K562 (cell line): Measurements from ENCODE around the gene PTPRR. TPM values are rescaled to one million over a fixed set of nuclear protein-coding genes. Genes with fewer than 3 reads are reported as not detected.

ENCODE experiments used
- ARHGAP35 ChIP-seq: fragments of 450-650 bp; IDR thresholded peaks from 2 replicates; pipeline ENCODE4 v1.6.1; 2018; ENCODE audit not compliant: partially characterized antibody
- DDX20 ChIP-seq: fragments of 450-650 bp; IDR thresholded peaks from 2 replicates; pipeline ENCODE4 v1.6.1; 2016; ENCODE audit warnings: missing genetic modification characterization, low read depth, mild to moderate bottlenecking, missing compliant biosample characterization, moderate library complexity
- EWSR1 ChIP-seq: fragments of 450-650 bp; IDR thresholded peaks from 2 replicates; pipeline ENCODE4 v1.6.1; 2018; ENCODE audit warnings: borderline replicate concordance, mild to moderate bottlenecking, low read depth, moderate library complexity; ENCODE audit not compliant: partially characterized antibody
- GABPB2 ChIP-seq: fragments of 250-450 bp; sonication (Bioruptor Pico); conservative IDR thresholded peaks from 2 replicates; pipeline ENCODE4 v1.5.1; 2021; ENCODE audit warnings: mild to moderate bottlenecking
- HMG20B ChIP-seq: fragments of 250-450 bp; sonication (Bioruptor Pico); IDR thresholded peaks from 2 replicates; pipeline ENCODE4 v1.5.0; 2021; ENCODE audit warnings: mild to moderate bottlenecking
- NFE2L1 ChIP-seq: fragments of 450-650 bp; IDR thresholded peaks from 2 replicates; pipeline ENCODE4 v1.6.1; 2016; ENCODE audit warnings: missing genetic modification characterization, low read depth, mild to moderate bottlenecking, missing compliant biosample characterization, moderate library complexity, borderline replicate concordance
- SUPT5H ChIP-seq: fragments of 450-650 bp; IDR thresholded peaks from 2 replicates; pipeline ENCODE4 v1.6.1; 2016
- ZFP1 ChIP-seq: fragments of 450-650 bp; formaldehyde crosslinking; IDR thresholded peaks from 2 replicates; pipeline ENCODE4 v1.4.0; 2020; ENCODE audit warnings: mild to moderate bottlenecking, mixed read lengths
- polyA plus RNA-seq, 8 experiments: library from polyadenylated mRNA; depleted of rRNA in 4 of 8; stranded (reverse) in 5 of 8; unstranded in 3 of 8; fragments of >200 nt; fragmentation: Nextera tagmentation in 2 of 8; fragmentation: Illumina TruSeq in 1 of 8; extraction: Ambion mirVana in 2 of 8; extraction: Trizol in 1 of 8; gene quantifications; 2 replicates each; pipeline versions ENCODE4 v1.2.1 to v1.2.3, GENCODE V29; 2011 to 2014; ENCODE audit warnings: inconsistent platforms in 1 of 8, missing spikeins in 1 of 8
- total RNA-seq, 7 experiments: library from RNA; depleted of rRNA in 6 of 7; stranded (reverse); fragments of >200 nt in 6 of 7; fragmentation: Illumina TruSeq in 2 of 7; extraction: Trizol in 2 of 7; gene quantifications; 2 replicates each; pipeline versions ENCODE4 v1.2.1 to v1.2.3, GENCODE V29; 2011 to 2021; ENCODE audit warnings: low replicate concordance in 1 of 7
- TF ChIP-seq, protein P1 (sequence below): IDR thresholded peaks from 2 replicates; pipeline ENCODE4 v1.6.1; 2014; ENCODE audit warnings: antibody characterized with exemption
- TF ChIP-seq, protein P2 (sequence below): fragments of 200-600 bp; sonication (generic); IDR thresholded peaks from one replicate; pipeline ENCODE4 v1.6.1; 2012; ENCODE audit warnings: mild to moderate bottlenecking, low read depth, low read length, inconsistent platforms
- TF ChIP-seq, protein P3 (sequence below), 2 experiments: fragments of 450-650 bp; IDR thresholded peaks; 2 replicates each; pipeline ENCODE4 v1.6.1; 2018; ENCODE audit warnings: mild to moderate bottlenecking in 2 of 2, low read depth in 1 of 2; ENCODE audit not compliant: partially characterized antibody in 2 of 2

Gene PTPRR
- total and polyA plus RNA-seq, 9 of the 15 experiments (the other 6 are each of a cell fraction or from before 2014, with no cell fraction given): 6.6 to 41.7 (median 12.3) TPM

DNA sequence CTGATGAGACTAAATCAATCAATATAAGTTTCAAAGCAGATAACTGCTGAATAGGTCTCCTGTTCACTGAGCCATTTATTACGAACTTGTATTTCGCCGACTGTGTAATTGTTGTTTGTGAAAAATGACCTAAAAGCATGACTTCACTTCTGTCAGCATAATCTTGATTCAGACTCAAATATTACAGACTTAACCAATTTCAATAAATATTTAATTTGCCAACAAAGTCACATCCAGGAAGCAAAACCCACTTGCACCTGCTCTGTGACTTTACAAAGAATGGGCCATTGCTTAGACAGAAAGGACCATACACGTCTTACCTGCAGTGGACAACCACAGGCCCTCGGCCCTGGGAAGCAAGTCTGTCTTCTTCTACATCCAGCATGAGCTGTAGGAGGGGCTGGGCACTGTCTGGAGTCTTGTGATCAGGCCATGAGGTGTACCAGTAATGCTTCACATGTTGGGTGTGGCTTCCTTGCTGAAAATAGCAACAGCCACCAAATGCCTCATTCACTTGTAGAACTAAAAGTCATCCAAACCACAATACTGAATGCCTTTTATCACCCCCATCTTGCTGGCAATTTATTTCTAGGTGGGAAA lies 259.8 kb downstream of the PTPRR start (continued):
- no peak for TF ChIP-seq NFE2L1
- no peak for TF ChIP-seq GABPB2 (CRISPR knock-in tag)
- TF ChIP-seq, protein P1, sequence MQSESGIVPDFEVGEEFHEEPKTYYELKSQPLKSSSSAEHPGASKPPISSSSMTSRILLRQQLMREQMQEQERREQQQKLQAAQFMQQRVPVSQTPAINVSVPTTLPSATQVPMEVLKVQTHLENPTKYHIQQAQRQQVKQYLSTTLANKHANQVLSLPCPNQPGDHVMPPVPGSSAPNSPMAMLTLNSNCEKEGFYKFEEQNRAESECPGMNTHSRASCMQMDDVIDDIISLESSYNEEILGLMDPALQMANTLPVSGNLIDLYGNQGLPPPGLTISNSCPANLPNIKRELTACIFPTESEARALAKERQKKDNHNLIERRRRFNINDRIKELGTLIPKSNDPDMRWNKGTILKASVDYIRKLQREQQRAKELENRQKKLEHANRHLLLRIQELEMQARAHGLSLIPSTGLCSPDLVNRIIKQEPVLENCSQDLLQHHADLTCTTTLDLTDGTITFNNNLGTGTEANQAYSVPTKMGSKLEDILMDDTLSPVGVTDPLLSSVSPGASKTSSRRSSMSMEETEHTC: peak; percentile 98
- TF ChIP-seq, protein P2, sequence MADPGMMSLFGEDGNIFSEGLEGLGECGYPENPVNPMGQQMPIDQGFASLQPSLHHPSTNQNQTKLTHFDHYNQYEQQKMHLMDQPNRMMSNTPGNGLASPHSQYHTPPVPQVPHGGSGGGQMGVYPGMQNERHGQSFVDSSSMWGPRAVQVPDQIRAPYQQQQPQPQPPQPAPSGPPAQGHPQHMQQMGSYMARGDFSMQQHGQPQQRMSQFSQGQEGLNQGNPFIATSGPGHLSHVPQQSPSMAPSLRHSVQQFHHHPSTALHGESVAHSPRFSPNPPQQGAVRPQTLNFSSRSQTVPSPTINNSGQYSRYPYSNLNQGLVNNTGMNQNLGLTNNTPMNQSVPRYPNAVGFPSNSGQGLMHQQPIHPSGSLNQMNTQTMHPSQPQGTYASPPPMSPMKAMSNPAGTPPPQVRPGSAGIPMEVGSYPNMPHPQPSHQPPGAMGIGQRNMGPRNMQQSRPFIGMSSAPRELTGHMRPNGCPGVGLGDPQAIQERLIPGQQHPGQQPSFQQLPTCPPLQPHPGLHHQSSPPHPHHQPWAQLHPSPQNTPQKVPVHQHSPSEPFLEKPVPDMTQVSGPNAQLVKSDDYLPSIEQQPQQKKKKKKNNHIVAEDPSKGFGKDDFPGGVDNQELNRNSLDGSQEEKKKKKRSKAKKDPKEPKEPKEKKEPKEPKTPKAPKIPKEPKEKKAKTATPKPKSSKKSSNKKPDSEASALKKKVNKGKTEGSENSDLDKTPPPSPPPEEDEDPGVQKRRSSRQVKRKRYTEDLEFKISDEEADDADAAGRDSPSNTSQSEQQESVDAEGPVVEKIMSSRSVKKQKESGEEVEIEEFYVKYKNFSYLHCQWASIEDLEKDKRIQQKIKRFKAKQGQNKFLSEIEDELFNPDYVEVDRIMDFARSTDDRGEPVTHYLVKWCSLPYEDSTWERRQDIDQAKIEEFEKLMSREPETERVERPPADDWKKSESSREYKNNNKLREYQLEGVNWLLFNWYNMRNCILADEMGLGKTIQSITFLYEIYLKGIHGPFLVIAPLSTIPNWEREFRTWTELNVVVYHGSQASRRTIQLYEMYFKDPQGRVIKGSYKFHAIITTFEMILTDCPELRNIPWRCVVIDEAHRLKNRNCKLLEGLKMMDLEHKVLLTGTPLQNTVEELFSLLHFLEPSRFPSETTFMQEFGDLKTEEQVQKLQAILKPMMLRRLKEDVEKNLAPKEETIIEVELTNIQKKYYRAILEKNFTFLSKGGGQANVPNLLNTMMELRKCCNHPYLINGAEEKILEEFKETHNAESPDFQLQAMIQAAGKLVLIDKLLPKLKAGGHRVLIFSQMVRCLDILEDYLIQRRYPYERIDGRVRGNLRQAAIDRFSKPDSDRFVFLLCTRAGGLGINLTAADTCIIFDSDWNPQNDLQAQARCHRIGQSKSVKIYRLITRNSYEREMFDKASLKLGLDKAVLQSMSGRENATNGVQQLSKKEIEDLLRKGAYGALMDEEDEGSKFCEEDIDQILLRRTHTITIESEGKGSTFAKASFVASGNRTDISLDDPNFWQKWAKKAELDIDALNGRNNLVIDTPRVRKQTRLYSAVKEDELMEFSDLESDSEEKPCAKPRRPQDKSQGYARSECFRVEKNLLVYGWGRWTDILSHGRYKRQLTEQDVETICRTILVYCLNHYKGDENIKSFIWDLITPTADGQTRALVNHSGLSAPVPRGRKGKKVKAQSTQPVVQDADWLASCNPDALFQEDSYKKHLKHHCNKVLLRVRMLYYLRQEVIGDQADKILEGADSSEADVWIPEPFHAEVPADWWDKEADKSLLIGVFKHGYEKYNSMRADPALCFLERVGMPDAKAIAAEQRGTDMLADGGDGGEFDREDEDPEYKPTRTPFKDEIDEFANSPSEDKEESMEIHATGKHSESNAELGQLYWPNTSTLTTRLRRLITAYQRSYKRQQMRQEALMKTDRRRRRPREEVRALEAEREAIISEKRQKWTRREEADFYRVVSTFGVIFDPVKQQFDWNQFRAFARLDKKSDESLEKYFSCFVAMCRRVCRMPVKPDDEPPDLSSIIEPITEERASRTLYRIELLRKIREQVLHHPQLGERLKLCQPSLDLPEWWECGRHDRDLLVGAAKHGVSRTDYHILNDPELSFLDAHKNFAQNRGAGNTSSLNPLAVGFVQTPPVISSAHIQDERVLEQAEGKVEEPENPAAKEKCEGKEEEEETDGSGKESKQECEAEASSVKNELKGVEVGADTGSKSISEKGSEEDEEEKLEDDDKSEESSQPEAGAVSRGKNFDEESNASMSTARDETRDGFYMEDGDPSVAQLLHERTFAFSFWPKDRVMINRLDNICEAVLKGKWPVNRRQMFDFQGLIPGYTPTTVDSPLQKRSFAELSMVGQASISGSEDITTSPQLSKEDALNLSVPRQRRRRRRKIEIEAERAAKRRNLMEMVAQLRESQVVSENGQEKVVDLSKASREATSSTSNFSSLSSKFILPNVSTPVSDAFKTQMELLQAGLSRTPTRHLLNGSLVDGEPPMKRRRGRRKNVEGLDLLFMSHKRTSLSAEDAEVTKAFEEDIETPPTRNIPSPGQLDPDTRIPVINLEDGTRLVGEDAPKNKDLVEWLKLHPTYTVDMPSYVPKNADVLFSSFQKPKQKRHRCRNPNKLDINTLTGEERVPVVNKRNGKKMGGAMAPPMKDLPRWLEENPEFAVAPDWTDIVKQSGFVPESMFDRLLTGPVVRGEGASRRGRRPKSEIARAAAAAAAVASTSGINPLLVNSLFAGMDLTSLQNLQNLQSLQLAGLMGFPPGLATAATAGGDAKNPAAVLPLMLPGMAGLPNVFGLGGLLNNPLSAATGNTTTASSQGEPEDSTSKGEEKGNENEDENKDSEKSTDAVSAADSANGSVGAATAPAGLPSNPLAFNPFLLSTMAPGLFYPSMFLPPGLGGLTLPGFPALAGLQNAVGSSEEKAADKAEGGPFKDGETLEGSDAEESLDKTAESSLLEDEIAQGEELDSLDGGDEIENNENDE: no peak
- TF ChIP-seq EWSR1: no peak
- peak; percentile 72 for TF ChIP-seq ZFP1 (CRISPR knock-in tag)
- TF ChIP-seq DDX20 (tag): no peak
- peak; percentile 80 for TF ChIP-seq SUPT5H
- TF ChIP-seq, protein P3, sequence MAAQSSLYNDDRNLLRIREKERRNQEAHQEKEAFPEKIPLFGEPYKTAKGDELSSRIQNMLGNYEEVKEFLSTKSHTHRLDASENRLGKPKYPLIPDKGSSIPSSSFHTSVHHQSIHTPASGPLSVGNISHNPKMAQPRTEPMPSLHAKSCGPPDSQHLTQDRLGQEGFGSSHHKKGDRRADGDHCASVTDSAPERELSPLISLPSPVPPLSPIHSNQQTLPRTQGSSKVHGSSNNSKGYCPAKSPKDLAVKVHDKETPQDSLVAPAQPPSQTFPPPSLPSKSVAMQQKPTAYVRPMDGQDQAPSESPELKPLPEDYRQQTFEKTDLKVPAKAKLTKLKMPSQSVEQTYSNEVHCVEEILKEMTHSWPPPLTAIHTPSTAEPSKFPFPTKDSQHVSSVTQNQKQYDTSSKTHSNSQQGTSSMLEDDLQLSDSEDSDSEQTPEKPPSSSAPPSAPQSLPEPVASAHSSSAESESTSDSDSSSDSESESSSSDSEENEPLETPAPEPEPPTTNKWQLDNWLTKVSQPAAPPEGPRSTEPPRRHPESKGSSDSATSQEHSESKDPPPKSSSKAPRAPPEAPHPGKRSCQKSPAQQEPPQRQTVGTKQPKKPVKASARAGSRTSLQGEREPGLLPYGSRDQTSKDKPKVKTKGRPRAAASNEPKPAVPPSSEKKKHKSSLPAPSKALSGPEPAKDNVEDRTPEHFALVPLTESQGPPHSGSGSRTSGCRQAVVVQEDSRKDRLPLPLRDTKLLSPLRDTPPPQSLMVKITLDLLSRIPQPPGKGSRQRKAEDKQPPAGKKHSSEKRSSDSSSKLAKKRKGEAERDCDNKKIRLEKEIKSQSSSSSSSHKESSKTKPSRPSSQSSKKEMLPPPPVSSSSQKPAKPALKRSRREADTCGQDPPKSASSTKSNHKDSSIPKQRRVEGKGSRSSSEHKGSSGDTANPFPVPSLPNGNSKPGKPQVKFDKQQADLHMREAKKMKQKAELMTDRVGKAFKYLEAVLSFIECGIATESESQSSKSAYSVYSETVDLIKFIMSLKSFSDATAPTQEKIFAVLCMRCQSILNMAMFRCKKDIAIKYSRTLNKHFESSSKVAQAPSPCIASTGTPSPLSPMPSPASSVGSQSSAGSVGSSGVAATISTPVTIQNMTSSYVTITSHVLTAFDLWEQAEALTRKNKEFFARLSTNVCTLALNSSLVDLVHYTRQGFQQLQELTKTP (IDR thresholded peaks at IDR 0.05; ENCODE audit: low read depth in 1 of 2, partially characterized antibody in 2 of 2): peak in 1 of 2 experiments; percentile 62
- no peak for TF ChIP-seq ARHGAP35
- no peak for TF ChIP-seq HMG20B
